DMS153 treated with DMSO at 0.1 percent for 48 hours (cell line): ENCODE data around the gene SPRR2E.
"Not testable (repeated sequence)": the region's sequence is repeated elsewhere in the genome, so short reads cannot be mapped to it uniquely, and the experiment has no call there.

Experiments used
- DNase-seq: peaks from one replicate; lab custom pipeline; 2025; ENCODE audit not compliant: unreplicated experiment; lab: John Stamatoyannopoulos, UW

SPRR2E gene

DNA sequence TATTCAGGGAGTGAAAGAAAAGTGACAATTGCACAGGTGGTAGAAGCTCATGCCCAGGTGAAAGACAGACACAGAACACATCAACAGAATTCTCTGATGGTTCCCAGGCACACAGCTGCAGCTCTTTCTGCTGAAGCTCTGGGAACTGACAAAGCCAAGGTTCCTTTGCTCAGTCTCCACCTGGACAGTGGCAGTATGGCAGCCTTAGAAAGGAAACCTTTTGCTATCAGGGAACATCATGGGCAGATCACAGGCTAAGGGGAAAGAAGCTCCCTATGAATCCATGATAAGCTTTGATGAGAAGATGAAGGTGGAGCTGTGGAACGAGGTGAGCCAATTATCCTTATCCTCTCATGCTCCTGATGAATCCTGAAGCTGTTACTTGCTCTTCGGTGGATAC is 24.1 kb downstream of the SPRR2E start:
- no peak for DNase-seq

DNA sequence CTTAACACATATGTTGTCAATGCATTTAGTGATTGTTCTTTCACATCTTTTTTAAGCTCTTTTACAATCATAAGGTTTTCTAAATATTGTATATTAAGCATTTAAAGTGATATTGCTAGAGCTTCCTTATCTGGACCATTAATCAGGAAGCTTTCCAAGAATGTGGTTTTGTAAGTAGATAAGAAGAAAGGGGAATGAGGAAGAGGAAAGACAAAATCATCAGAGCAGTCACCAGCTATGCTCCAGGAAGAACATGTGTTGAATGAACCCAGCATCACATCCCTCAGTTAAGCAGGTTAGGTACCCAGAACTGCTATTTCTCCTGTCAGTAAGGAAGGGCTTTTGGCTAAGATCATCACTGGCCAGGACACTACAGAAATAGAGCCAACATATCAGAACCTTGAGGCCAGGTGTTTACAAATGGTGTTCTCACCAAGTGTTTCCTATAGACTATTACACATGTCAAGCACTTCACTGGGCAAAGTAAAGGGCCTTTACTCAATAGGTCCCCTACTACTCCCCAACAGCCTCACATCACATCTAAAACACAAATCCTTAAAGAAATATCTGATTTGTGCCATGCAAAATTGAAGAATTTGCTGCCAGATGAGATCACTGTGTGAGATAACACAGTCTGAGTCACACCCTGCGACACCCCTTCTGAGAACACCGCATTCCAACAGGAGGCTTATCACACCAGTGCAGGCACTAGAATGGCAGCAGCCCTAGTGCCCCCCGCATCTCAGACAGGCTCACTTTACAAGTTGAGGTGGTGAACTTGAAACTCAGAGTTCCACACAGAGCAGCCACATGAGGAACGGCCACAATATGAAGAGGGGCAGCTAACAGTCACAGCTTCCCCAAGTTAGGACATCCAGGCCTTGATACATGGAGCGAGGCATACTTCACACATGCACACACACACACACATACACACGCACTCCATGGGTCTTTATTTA is 35.2 kb downstream of the SPRR2E start:
- DNase-seq = no peak

DNA sequence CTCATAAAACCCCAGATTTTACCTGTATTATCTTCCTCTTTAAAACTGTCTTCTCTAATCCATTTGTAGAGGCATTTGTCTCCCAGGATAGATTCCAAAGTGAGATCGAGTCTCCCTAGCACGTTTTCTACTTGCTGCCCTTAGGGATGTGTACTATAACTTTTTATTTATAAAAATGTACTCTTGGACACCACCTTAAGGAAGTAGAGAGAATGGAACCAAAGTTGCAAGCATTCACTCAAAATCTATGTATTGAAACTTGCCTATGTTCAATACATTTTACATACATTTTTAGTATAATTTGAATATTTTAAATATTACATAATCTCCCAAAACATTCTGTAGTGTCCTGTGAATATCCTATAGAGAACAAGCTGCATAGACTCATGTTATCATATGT is 36.2 kb downstream of the SPRR2E start:
- no peak for DNase-seq

DNA sequence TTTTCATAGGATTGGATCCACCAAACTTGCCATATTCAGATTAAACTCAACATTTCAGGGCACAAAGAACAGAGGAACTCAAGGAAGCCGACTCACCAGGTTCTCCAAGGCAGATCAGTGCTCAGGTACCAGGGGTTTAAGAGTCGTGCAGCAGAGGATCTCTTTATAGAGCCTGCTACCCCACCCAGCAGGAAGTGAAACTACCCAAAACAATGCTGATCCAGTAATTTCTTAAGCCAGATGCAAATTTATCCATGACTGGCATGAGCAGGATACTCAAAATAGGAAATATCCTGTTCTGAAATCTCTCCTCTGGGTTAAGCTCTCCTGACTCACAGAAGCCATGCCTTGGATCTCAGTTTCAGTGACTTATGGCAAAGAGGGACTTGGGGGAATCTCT is 37.0 kb downstream of the SPRR2E start, which contains the start of gene SPRR2A:
Gene SPRR2A, minus strand, starts transcription at position 138 of the 400 bp plus-strand sequence. CDS start 777 bp downstream, outside the sequence.
- DNase-seq = no peak

DNA sequence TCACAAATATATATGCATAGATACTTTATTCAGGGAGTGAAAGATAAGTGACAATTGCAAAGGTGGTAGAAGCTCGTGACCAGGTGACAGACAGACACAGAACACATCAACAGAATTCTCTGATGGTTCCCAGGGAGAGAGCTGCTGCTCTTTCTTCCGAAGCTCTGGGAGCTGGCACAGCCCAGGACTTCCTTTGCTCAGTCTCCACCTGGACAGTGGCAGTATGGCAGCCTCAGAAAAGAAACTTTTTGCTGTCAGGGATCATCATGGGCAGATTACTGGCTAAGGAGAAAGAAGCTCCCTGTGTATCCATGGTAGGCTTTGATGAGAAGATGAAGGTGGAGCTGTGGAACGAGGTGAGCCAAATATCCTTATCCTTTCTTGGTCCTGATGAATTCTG is 38.2 kb downstream of the SPRR2E start:
- DNase-seq = not testable (repeated sequence)

DNA sequence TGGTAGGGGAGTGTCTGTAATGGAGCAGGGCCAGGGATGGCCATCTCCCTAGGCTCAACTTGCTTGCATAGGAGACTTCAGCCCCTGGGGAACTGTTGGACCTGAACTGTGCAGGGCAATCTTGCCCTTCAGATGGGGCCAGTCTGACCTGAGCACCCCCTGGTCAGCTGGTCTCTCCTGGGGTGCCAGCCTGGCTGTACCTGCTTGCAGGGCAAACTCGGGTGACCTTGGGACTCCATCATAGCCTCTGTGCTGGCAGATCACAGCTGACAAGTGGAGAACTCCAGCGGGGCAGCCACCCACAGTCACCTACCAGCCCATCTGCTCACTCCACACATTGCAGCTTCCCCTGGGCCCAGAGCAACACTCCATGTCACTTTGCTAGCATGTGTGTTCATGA is 45.1 kb downstream of the SPRR2E start:
- no peak for DNase-seq
